ENCODE measurements around the gene DUS4L.

The DUS4L gene

DNA sequence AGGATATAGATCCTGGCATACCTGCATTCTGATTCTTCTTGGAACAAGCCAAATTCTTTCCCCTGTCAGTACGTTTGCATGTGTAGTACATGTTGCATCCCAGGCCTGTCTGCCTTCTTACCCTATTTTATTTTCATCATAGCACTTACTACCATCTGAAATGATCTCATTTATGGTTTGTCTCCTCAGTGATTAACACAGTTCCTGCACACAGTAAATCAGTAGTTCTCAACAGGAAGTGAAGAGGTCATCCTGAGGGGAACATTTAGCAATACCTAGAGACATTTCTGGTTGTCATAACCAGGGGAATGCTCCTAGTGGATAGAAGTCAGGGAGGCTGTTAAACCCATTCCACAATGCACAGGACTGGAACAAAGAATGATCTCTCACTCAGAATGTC lies 58.7 kb downstream of the DUS4L start:
- DNase-seq = no peak

GRCh38 chr7:107622894-107623293 lies 59.1 kb downstream of the DUS4L start:
- DNase-seq = no peak

DNA sequence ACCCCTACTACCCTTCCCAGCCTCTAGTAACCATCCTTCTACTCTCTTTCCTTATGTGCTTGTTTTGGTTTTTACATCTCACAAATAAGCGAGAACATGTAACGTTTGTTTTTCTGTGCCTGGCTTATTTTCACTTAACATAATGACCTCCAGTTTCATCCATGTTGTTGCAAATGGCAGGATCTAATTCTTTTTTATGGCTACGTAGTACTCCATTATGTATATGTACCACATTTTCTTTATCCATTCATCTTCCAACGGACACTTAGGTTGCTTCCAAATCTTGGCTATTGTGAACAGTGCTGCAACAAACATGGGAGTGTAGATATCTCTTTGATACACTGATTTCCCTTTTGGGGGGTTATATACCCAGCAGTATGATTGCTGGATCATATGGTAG lies 63.2 kb downstream of the DUS4L start:
- no peak for DNase-seq

Data from stimulated activated naive CD4-positive, alpha-beta T cell treated with Interleukin-2 at 50 U/mL for 16 hours (primary cell).